Fibroblast of skin of back (primary cell): ENCODE measurements around the gene NYNRIN.
A peak's percentile ranks its signal among the peaks of the same experiment; 100 is the strongest.
"Not testable (repeated sequence)": the region's sequence is repeated elsewhere in the genome, so short reads cannot be mapped to it uniquely, and the experiment has no call there.

Experiments
- DNase-seq: peaks from one replicate; pipeline ENCODE4 v3.0.0-alpha.2; 2013

NYNRIN gene

GRCh38 chr14:24431569-24432258 lies 32.9 kb downstream of the NYNRIN start:
- DNase-seq = peak; percentile 91

GRCh38 chr14:24432259-24433131 lies 33.7 kb downstream of the NYNRIN start:
- no peak for DNase-seq

GRCh38 chr14:24434036-24434435 lies 35.2 kb downstream of the NYNRIN start:
- DNase-seq = no peak

GRCh38 chr14:24434676-24435075 lies 35.9 kb downstream of the NYNRIN start:
- DNase-seq = no peak

- no peak for DNase-seq
Observed at GRCh38 chr14:24435192-24435810, 36.5 kb downstream of the NYNRIN start.

- DNase-seq = no peak
Observed at GRCh38 chr14:24435998-24436354, 37.2 kb downstream of the NYNRIN start.

- DNase-seq = peak; percentile 72
Observed at GRCh38 chr14:24436355-24437019, 37.7 kb downstream of the NYNRIN start.

- DNase-seq = no peak
Observed at GRCh38 chr14:24437020-24437735, 38.4 kb downstream of the NYNRIN start.

GRCh38 chr14:24437736-24438067 lies 38.9 kb downstream of the NYNRIN start:
- no peak for DNase-seq

GRCh38 chr14:24438223-24439097 lies 39.7 kb downstream of the NYNRIN start:
- no peak for DNase-seq

GRCh38 chr14:24439257-24439656 lies 40.5 kb downstream of the NYNRIN start:
- no peak for DNase-seq

- DNase-seq = no peak
Observed at GRCh38 chr14:24439830-24440605, 41.2 kb downstream of the NYNRIN start.

- no peak for DNase-seq
Observed at GRCh38 chr14:24440606-24441399, 42.0 kb downstream of the NYNRIN start.

GRCh38 chr14:24441485-24441884 lies 42.7 kb downstream of the NYNRIN start:
- DNase-seq = no peak

- no peak for DNase-seq
Observed at GRCh38 chr14:24441904-24442239, 43.1 kb downstream of the NYNRIN start.

GRCh38 chr14:24442240-24443052 lies 43.6 kb downstream of the NYNRIN start, which contains the start of gene SDR39U1:
Gene SDR39U1 (minus strand): TSS chr14:24442776. CDS start chr14:24442769, 7 bp downstream.
- DNase-seq = peak; percentile 99

GRCh38 chr14:24443053-24443665 lies 44.4 kb downstream of the NYNRIN start:
- DNase-seq = peak; percentile 4

GRCh38 chr14:24450828-24451227 lies 52.0 kb downstream of the NYNRIN start:
- DNase-seq = not testable (repeated sequence)
